Stimulated activated memory B cell treated with anti-CD40 and anti-IgM and Interleukin-4, amounts not matched to agents 10 μg/mL and 1 μg/mL and 100 μg/mL, for 72 hours (primary cell): ENCODE measurements around the gene HOXA4.

Source experiments
- ATAC-seq: fragments of 150-1000 bp; cut with Tn5 transposase; 2 replicates; pipeline ENCODE4 v1.10.0; 2021
- H3K27ac Mint-ChIP-seq: one replicate; pipeline ENCODE4 v1.8.0; 2022; ENCODE audit warnings: mild to moderate bottlenecking, mixed read lengths
- H3K27me3 Mint-ChIP-seq: one replicate; pipeline ENCODE4 v1.8.0; 2022; ENCODE audit warnings: mixed read lengths
- H3K36me3 Mint-ChIP-seq: one replicate; pipeline ENCODE4 v1.8.0; 2022; ENCODE audit warnings: mixed read lengths
- H3K4me1 Mint-ChIP-seq: one replicate; pipeline ENCODE4 v1.8.0; 2022; ENCODE audit warnings: mixed read lengths
- H3K4me3 Mint-ChIP-seq: one replicate; pipeline ENCODE4 v1.8.0; 2022; ENCODE audit warnings: mild to moderate bottlenecking, moderate library complexity, mixed read lengths
- H3K9me3 Mint-ChIP-seq: one replicate; pipeline ENCODE4 v1.8.0; 2022; ENCODE audit warnings: mixed read lengths

Gene HOXA4

GRCh38 chr7:27172315-27172774, 41.8 kb upstream of the HOXA4 start:
- H3K9me3 Mint-ChIP-seq = no peaks in the 10 kb centered on the region
- no peak overlapping the region for H3K27ac Mint-ChIP-seq
- H3K4me1 Mint-ChIP-seq = peaks cover 25% of the 10 kb centered on the region
- no peaks in the 10 kb centered on the region for H3K36me3 Mint-ChIP-seq
- H3K4me3 Mint-ChIP-seq = peak overlapping the region; percentile 47
- H3K27me3 Mint-ChIP-seq = peaks cover 83% of the 10 kb centered on the region
- ATAC-seq = no peak

- H3K36me3 Mint-ChIP-seq = no peaks in the 10 kb centered on the region
- no peak for ATAC-seq
- peaks cover 25% of the 10 kb centered on the region for H3K4me1 Mint-ChIP-seq
- H3K27ac Mint-ChIP-seq = no peak overlapping the region
- H3K9me3 Mint-ChIP-seq = no peaks in the 10 kb centered on the region
- peaks cover 83% of the 10 kb centered on the region for H3K27me3 Mint-ChIP-seq
- H3K4me3 Mint-ChIP-seq = no peak overlapping the region
These were observed 41.2 kb upstream of the HOXA4 start for GRCh38 chr7:27171637-27172314.

- H3K4me3 Mint-ChIP-seq = no peak overlapping the region
These were observed 40.7 kb upstream of the HOXA4 start for GRCh38 chr7:27171325-27171636.

GRCh38 chr7:27170426-27171324, 40.1 kb upstream of the HOXA4 start:
- Mint-ChIP-seq H3K36me3 (no peaks in the 10 kb centered on the region), H3K4me3 (no peak overlapping the region), H3K4me1 (peaks cover 25% of the 10 kb centered on the region), H3K27me3 (peaks cover 74% of the 10 kb centered on the region), H3K9me3 (no peaks in the 10 kb centered on the region), H3K27ac (no peak overlapping the region)
- no peak for ATAC-seq

More at GRCh38 chr7:27171325-27171636, 40.7 kb upstream of the HOXA4 start:
- no peak for ATAC-seq
- H3K36me3 Mint-ChIP-seq = no peaks in the 10 kb centered on the region
- H3K4me1 Mint-ChIP-seq = peaks cover 25% of the 10 kb centered on the region
- H3K9me3 Mint-ChIP-seq = no peaks in the 10 kb centered on the region
- no peak overlapping the region for H3K27ac Mint-ChIP-seq
- H3K27me3 Mint-ChIP-seq = peaks cover 80% of the 10 kb centered on the region

GRCh38 chr7:27169658-27170425, 39.3 kb upstream of the HOXA4 start:
- no peak overlapping the region for H3K27ac Mint-ChIP-seq
- H3K4me1 Mint-ChIP-seq = peaks cover 22% of the 10 kb centered on the region
- H3K9me3 Mint-ChIP-seq = no peaks in the 10 kb centered on the region
- no peak for ATAC-seq
- peaks cover 68% of the 10 kb centered on the region for H3K27me3 Mint-ChIP-seq
- H3K4me3 Mint-ChIP-seq = no peak overlapping the region
- H3K36me3 Mint-ChIP-seq = no peaks in the 10 kb centered on the region

- no peaks in the 10 kb centered on the region for H3K9me3 Mint-ChIP-seq
- no peak for ATAC-seq
- H3K27ac Mint-ChIP-seq = no peak overlapping the region
- peaks cover 19% of the 10 kb centered on the region for H3K4me1 Mint-ChIP-seq
- H3K4me3 Mint-ChIP-seq = no peak overlapping the region
- no peaks in the 10 kb centered on the region for H3K36me3 Mint-ChIP-seq
- peaks cover 74% of the 10 kb centered on the region for H3K27me3 Mint-ChIP-seq
These were observed 37.8 kb upstream of the HOXA4 start for GRCh38 chr7:27168265-27168947.

GRCh38 chr7:27167916-27168264, 37.3 kb upstream of the HOXA4 start:
- peaks cover 79% of the 10 kb centered on the region for H3K27me3 Mint-ChIP-seq
- no peak overlapping the region for H3K27ac Mint-ChIP-seq
- no peaks in the 10 kb centered on the region for H3K36me3 Mint-ChIP-seq
- H3K4me1 Mint-ChIP-seq = peaks cover 19% of the 10 kb centered on the region
- no peaks in the 10 kb centered on the region for H3K9me3 Mint-ChIP-seq
- no peak for ATAC-seq
- no peak overlapping the region for H3K4me3 Mint-ChIP-seq

- no peak for ATAC-seq
- Mint-ChIP-seq H3K27ac (peak overlapping the region; percentile 61), H3K9me3 (no peaks in the 10 kb centered on the region), H3K36me3 (no peaks in the 10 kb centered on the region), H3K27me3 (peaks cover 79% of the 10 kb centered on the region), H3K4me1 (peaks cover 13% of the 10 kb centered on the region), H3K4me3 (peak overlapping the region; percentile 15)
These were observed 36.3 kb upstream of the HOXA4 start for GRCh38 chr7:27166531-27167505.

GRCh38 chr7:27165996-27166530, 35.5 kb upstream of the HOXA4 start:
- peak overlapping the region; percentile 29 for H3K4me3 Mint-ChIP-seq

GRCh38 chr7:27165089-27165995, 34.8 kb upstream of the HOXA4 start, which contains the start of gene HOXA9:
Gene HOXA9, minus strand, starts transcription at chr7:27165537. Its CDS starts 80 bp downstream, at chr7:27165457.
- H3K9me3 Mint-ChIP-seq = no peaks in the 10 kb centered on the region
- ATAC-seq = no peak
- peak within 1 kb of the TSS; percentile 31 for H3K4me3 Mint-ChIP-seq
- H3K27ac Mint-ChIP-seq = no peak within 1 kb of the TSS
- no peaks in the 10 kb centered on the region for H3K36me3 Mint-ChIP-seq
- H3K27me3 Mint-ChIP-seq = peaks cover 73% of the 10 kb centered on the region
- peaks cover 14% of the 10 kb centered on the region for H3K4me1 Mint-ChIP-seq

More at GRCh38 chr7:27165996-27166530, 35.5 kb upstream of the HOXA4 start:
- Mint-ChIP-seq H3K4me1 (peaks cover 10% of the 10 kb centered on the region), H3K36me3 (no peaks in the 10 kb centered on the region), H3K27me3 (peaks cover 76% of the 10 kb centered on the region), H3K27ac (no peak overlapping the region), H3K9me3 (no peaks in the 10 kb centered on the region)
- no peak for ATAC-seq

GRCh38 chr7:27164367-27165088, 34.0 kb upstream of the HOXA4 start:
- H3K4me3 Mint-ChIP-seq = peak overlapping the region; percentile 31

GRCh38 chr7:27164045-27164366, 33.4 kb upstream of the HOXA4 start:
- no peak for ATAC-seq
- Mint-ChIP-seq H3K27me3 (peaks cover 77% of the 10 kb centered on the region), H3K4me1 (peaks cover 14% of the 10 kb centered on the region), H3K36me3 (no peaks in the 10 kb centered on the region), H3K9me3 (no peaks in the 10 kb centered on the region), H3K27ac (no peak overlapping the region), H3K4me3 (peak overlapping the region; percentile 9)

More at GRCh38 chr7:27164367-27165088, 34.0 kb upstream of the HOXA4 start:
- H3K36me3 Mint-ChIP-seq = no peaks in the 10 kb centered on the region
- no peak overlapping the region for H3K27ac Mint-ChIP-seq
- no peaks in the 10 kb centered on the region for H3K9me3 Mint-ChIP-seq
- peaks cover 14% of the 10 kb centered on the region for H3K4me1 Mint-ChIP-seq
- H3K27me3 Mint-ChIP-seq = peaks cover 76% of the 10 kb centered on the region
- no peak for ATAC-seq
